BLaER1 (cell line): ENCODE data around the gene STKLD1.

Source experiments
- H3K27ac ChIP-seq: shearing (Covaris generic); formaldehyde crosslinking; 2 replicates; pipeline ENCODE4 v1.8.1; 2022
- H3K27me3 ChIP-seq: shearing (Covaris generic); formaldehyde crosslinking; 2 replicates; pipeline ENCODE4 v1.8.1; 2022
- H3K36me3 ChIP-seq: shearing (Covaris generic); formaldehyde crosslinking; 2 replicates; pipeline ENCODE4 v1.8.1; 2022
- H3K4me1 ChIP-seq: shearing (Covaris generic); formaldehyde crosslinking; 2 replicates; pipeline ENCODE4 v1.8.1; 2022
- H3K4me2 ChIP-seq: shearing (Covaris generic); formaldehyde crosslinking; 2 replicates; pipeline ENCODE4 v1.8.1; 2022
- H3K4me3 ChIP-seq: shearing (Covaris generic); formaldehyde crosslinking; 2 replicates; pipeline ENCODE4 v1.8.1; 2022
- H3K9ac ChIP-seq: shearing (Covaris generic); formaldehyde crosslinking; 2 replicates; pipeline ENCODE4 v1.8.1; 2022
- H3K9me3 ChIP-seq: shearing (Covaris generic); formaldehyde crosslinking; 2 replicates; pipeline ENCODE4 v1.8.1; 2022
- H4K20me1 ChIP-seq: shearing (Covaris generic); formaldehyde crosslinking; 2 replicates; pipeline ENCODE4 v1.8.1; 2022
- Cebpa-rat ChIP-seq: shearing (Covaris generic); IDR thresholded peaks from 2 replicates; pipeline ENCODE4 v1.8.1; 2022

STKLD1 gene

DNA sequence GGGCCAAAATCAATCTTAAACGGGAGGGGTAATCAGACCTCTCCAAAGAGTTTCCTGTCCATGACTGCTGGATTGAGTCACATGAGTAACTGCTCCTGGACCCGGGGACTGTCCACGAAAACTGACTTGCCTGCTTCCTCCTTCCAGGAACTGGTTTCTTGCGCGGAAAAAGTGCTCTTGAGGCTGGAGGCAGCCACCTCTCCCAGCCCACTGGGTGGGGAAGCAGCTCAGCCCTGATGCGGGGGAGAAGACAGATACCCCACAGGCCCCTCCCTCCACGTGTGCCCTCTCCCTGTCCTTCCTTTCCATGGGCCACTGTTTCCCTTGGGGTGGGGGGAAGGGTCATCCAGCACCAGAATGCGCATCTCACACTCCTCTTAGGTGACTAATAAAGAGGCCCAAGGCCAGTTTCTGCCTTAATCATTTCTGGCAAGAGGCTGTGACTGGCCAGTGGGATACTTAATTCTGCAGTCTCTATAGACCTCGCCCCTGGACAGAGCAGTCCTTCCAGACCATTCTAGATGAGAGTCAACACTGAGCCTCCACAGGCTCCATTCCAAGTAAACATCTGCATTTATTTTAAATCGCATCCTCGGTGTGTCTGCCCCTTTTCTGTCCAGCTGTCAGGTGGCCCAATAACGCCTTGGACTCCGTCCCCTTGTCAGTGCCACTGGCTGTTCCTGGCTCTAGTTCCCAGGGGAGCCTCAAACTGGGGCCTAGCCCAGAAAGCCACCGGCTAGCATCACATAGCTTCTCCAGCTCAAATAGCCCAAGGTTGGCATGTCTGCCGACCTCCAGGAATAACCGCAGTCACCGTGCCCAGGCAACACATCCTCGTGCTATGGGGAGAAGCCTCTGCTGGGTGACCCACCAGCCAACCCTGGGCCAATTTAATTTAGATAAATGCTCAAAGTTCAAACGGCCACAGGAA is 29.6 kb downstream of the STKLD1 start:
- H3K4me2 ChIP-seq, result no peak overlapping the region
- peaks cover 83% of the 10 kb centered on the region for H4K20me1 ChIP-seq
- peaks cover 97% of the 10 kb centered on the region for H3K36me3 ChIP-seq
- 0 out of 2 replicates have a peak overlapping the region, but pooled peaks have one; percentile 6 for H3K9ac ChIP-seq
- no peaks in the 10 kb centered on the region for H3K4me1 ChIP-seq
- no peaks in the 10 kb centered on the region for H3K9me3 ChIP-seq
- H3K27me3 ChIP-seq, result no peaks in the 10 kb centered on the region
- TF ChIP-seq Cebpa-rat, result no peak
- H3K4me3 ChIP-seq, result no peak overlapping the region
- no peak overlapping the region for H3K27ac ChIP-seq

DNA sequence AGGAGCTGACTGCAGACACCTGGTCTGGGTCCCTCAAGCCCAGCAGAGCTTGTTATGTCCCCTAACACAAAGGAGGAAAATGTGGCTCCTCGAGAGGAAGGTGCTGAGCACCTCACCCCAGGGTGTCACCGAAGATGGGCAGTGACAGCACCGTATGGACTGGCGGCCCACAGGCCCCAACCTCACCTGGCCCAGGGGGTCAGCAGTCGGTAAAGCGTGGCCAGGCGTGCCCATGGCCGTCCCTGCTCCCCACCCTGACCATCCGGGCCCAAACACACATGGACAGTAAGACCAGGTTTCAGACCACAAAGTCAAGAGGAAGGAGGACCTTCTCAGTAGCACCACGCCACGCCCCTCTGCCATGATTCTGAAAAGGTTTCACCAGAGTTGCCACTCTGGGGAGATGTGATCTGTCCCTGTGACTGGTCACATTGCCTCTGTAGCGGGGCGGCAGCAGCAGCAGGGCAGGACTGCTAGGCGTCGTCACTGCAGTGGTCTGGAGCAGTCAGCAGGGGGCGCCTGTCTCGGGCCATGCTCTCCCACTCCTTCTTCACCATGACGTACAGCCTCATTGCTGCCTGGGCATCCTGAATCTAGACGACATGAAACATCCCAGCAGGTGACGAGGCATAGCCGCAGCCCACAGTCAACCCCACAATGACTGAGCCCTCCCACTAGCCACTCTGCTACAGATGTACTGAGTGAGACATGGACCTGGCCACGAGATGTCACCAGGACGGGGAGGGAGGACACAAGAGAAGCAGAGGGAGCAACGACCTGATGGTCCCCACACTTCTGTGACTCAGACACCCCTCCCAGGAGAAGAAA is 30.5 kb downstream of the STKLD1 start:
- no peak overlapping the region for H3K9ac ChIP-seq
- H3K4me1 ChIP-seq, result no peaks in the 10 kb centered on the region
- no peaks in the 10 kb centered on the region for H3K9me3 ChIP-seq
- peaks cover 88% of the 10 kb centered on the region for H4K20me1 ChIP-seq
- no peaks in the 10 kb centered on the region for H3K27me3 ChIP-seq
- H3K4me2 ChIP-seq, result no peak overlapping the region
- H3K36me3 ChIP-seq, result peaks cover 100% of the 10 kb centered on the region
- TF ChIP-seq Cebpa-rat, result no peak
- H3K4me3 ChIP-seq, result no peak overlapping the region
- 0 out of 2 replicates have a peak overlapping the region, but pooled peaks have one; percentile 20 for H3K27ac ChIP-seq

DNA sequence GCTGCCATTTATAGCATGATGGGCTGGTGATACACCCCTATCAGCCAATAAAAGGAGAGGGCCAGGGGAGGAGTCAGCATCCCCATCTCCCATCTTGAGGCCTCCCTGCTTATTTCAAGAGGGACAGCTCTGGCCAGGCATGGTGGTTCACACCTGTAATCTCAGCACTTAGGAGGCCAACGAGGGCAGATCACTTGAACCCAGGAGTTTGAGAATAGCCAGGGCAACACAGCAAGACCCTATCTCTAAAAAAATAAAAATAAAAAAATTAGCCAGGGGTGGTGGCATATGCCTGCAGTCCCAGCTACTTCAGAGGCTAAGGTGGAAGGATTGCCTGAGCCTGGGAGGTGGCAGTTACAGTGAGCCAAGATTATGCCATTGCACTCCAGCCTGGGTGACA is 31.9 kb downstream of the STKLD1 start:
- Histone ChIP-seq H3K4me1 (no peaks in the 10 kb centered on the region), H3K4me3 (no peak overlapping the region), H4K20me1 (peaks cover 88% of the 10 kb centered on the region), H3K27ac (no peak overlapping the region), H3K9me3 (no peaks in the 10 kb centered on the region), H3K27me3 (no peaks in the 10 kb centered on the region), H3K9ac (no peak overlapping the region), H3K4me2 (no peak overlapping the region), H3K36me3 (peaks cover 100% of the 10 kb centered on the region)
- TF ChIP-seq Cebpa-rat, result no peak

DNA sequence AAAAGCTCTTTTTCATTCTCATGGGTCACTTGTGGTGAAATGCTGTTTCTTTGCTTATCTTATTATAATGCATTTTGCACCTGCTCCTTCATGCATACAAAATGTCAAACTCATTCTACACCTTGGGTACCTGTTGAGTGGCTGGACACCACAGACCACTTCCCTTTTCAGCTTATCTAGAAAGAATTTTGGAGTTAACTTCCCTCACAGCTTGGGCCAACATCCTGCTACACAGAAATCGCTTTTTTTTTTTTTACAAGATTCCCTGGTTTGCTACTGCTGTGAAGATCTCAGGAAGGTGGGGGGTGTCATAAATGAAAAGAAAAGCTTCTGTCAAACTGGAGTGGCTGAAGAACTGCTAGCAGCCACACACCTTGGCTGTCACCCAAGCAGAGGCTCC is 39.0 kb downstream of the STKLD1 start:
- H3K36me3 ChIP-seq, result peaks cover 64% of the 10 kb centered on the region
- no peak overlapping the region for H3K27ac ChIP-seq
- peaks cover 72% of the 10 kb centered on the region for H4K20me1 ChIP-seq
- H3K4me2 ChIP-seq, result peak overlapping the region; percentile 94; the same call in 1 of the 2 replicates
- no peak overlapping the region for H3K9ac ChIP-seq
- H3K4me3 ChIP-seq, result no peak overlapping the region
- H3K9me3 ChIP-seq, result no peaks in the 10 kb centered on the region
- no peaks in the 10 kb centered on the region for H3K27me3 ChIP-seq
- no peak for TF ChIP-seq Cebpa-rat
- peaks cover 43% of the 10 kb centered on the region for H3K4me1 ChIP-seq

DNA sequence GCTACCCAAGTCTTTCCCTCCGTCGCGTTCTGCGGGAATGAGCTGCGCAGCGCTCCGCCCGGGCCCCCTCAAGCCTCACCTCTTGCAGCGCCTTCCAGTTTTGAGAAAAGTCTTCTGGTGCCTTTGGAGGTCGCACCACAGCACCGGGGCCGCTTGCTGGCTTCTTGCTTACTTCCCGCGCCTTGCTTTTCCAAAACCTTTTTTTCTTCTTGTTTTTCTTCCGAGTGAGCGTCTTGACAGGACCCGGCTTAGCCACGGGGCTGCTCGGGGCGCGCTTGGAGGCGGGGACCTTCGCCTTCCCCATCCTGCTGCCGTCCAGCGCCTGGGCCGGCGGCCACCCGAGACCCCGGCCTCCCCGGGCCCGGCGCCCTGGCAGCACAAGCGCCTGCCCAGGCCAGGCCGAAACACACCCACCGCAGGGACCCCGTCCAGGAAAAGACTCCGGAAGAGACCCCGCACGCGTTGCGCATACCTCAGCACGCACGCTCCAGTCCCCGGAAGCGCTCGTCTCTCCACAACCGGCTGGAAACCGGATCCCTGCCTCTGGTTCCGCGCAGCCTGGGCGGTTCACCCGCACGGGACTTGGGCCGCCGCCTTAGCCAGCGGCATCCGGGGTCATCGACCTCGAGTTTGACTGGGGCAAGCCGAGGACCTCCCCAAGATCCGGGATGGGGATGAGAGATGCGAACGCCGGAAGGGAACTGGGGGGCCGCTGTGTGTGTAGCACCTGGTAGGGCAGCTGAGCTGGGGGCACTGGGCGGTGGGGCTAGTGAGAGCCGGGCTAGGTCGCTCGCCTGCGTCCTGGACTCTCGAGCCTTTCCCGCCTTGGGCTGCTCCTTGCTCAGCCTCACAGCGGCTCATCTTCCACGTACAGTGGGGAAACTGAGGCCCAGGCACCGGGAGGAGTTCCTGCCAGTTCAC is 41.6 kb downstream of the STKLD1 start, which contains the start of gene REXO4:
Gene REXO4 (minus strand): TSS at position 470 of the 921 bp plus-strand sequence. CDS start 166 bp downstream, at position 304.
- Histone ChIP-seq H3K27me3 (no peaks in the 10 kb centered on the region), H3K4me3 (peak within 1 kb of the TSS; percentile 78), H3K4me2 (peak within 1 kb of the TSS; percentile 94), H3K9me3 (no peaks in the 10 kb centered on the region), H3K36me3 (peaks cover 38% of the 10 kb centered on the region), H3K4me1 (peaks cover 57% of the 10 kb centered on the region), H3K9ac (peak within 1 kb of the TSS; percentile 89), H4K20me1 (peaks cover 46% of the 10 kb centered on the region), H3K27ac (peak within 1 kb of the TSS; percentile 96)
- no peak for TF ChIP-seq Cebpa-rat

DNA sequence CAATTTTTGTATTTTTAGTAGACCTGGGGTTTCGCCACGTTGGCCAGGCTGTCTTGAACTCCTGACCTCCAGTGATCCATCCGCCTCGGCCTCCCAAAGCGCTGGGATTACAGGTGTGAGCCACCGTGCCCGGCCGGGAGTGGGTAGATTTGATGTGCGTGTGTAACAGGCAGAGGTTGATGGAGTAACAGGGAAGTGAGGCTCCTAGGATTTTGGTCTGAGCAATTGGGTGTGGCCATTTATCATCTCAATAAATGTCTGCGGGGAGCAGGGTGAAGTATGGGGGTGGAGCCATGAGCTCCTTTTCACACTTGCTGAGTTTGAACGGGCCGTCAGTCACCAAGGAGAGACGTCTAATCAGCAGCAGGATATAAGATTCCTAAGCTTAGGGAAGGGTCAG is 42.8 kb downstream of the STKLD1 start:
- no peaks in the 10 kb centered on the region for H3K27me3 ChIP-seq
- peaks cover 34% of the 10 kb centered on the region for H4K20me1 ChIP-seq
- H3K4me3 ChIP-seq, result peak overlapping the region; percentile 78; the same call in 1 of the 2 replicates
- no peak for TF ChIP-seq Cebpa-rat
- no peaks in the 10 kb centered on the region for H3K9me3 ChIP-seq
- H3K9ac ChIP-seq, result no peak overlapping the region
- no peak overlapping the region for H3K27ac ChIP-seq
- H3K36me3 ChIP-seq, result peaks cover 26% of the 10 kb centered on the region
- peak overlapping the region; percentile 94 for H3K4me2 ChIP-seq
- peaks cover 57% of the 10 kb centered on the region for H3K4me1 ChIP-seq

DNA sequence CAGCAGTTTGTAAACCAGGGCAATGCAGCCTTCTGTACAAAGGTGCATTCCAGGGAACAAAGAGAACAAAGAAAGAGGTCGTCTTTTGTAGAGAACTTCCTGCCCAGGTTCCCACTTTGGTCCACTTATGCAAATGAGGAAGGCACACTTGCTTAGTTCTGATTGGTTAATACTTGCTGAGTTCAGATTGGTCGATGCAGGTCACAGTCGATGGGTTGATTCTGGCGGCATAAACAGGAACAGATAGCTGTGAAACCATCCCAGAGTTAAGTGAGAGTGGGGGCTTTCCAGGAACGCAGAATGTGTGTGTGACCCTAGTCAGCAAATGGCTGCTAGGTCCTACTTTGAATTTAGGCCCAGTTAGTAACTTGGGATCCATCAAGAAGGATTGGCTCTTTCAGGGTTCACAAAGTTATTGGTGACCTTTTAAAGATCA is 44.2 kb downstream of the STKLD1 start:
- Histone ChIP-seq H3K4me1 (peaks cover 52% of the 10 kb centered on the region), H3K27me3 (no peaks in the 10 kb centered on the region), H3K4me2 (peak overlapping the region; percentile 47), H3K9ac (no peak overlapping the region), H3K27ac (no peak overlapping the region), H3K9me3 (no peaks in the 10 kb centered on the region), H3K4me3 (no peak overlapping the region), H4K20me1 (peaks cover 20% of the 10 kb centered on the region), H3K36me3 (peaks cover 12% of the 10 kb centered on the region)
- TF ChIP-seq Cebpa-rat, result no peak

DNA sequence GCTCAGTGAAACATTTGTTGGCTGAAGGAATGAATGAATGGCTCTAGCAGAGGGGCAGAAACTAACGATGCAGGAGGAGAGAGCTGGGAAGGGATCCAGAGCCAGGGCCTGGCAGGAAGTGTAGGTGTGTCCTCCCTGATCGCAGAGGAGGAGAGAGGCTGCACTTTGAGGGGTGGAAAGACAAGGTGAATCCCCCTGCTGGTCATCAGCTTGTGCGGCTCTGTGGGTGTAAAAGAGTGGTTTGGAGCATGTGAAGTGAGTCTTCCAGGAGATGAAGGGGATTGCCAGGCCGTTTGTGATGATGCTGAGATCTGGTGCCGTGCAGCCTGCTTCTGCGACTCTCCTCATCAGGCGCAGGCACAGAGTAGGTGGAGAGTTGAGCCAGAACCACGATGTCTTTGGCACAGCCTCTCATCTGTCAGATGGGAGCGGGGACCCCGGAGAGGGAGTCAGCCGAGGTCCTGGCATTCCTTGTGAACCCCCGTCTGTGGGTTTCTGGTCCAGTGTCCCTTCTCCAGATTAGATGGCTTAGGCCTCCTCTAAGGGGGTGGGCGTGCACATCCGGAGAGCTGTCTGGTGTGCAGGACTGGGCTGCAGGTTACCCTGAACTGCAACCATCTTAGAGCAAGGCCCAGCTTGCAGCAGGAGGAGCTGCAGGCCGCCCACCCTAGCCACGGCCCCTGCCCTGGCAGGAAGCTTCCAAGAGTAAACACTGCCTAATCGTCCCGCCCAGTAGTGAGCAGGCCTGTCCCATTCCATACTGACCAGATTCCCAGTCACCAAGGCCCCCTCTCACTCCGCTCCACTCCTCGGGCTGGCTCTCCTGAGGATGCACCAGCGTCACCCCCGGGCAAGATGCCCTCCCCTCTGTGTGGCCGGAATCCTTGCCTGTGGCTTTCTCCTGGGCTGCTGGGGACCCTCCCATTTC is 45.7 kb downstream of the STKLD1 start, which contains the start of gene ADAMTS13:
Gene ADAMTS13 (plus strand): TSS at position 753 of the 928 bp plus-strand sequence. CDS start 77 bp downstream, at position 830.
- Histone ChIP-seq H3K27me3 (peaks cover 12% of the 10 kb centered on the region), H4K20me1 (peaks cover 5% of the 10 kb centered on the region), H3K4me1 (peaks cover 37% of the 10 kb centered on the region), H3K27ac (peak within 1 kb of the TSS; percentile 46; the same call in 1 of the 2 replicates), H3K9ac (no peak within 1 kb of the TSS), H3K36me3 (no peaks in the 10 kb centered on the region), H3K4me2 (no peak within 1 kb of the TSS), H3K4me3 (no peak within 1 kb of the TSS), H3K9me3 (no peaks in the 10 kb centered on the region)
- no peak for TF ChIP-seq Cebpa-rat
